Measurements from ENCODE around the gene RPL41.
"Not testable (repeated sequence)": the region's sequence is repeated elsewhere in the genome, so short reads cannot be mapped to it uniquely, and the experiment has no call there.

The RPL41 gene

DNA sequence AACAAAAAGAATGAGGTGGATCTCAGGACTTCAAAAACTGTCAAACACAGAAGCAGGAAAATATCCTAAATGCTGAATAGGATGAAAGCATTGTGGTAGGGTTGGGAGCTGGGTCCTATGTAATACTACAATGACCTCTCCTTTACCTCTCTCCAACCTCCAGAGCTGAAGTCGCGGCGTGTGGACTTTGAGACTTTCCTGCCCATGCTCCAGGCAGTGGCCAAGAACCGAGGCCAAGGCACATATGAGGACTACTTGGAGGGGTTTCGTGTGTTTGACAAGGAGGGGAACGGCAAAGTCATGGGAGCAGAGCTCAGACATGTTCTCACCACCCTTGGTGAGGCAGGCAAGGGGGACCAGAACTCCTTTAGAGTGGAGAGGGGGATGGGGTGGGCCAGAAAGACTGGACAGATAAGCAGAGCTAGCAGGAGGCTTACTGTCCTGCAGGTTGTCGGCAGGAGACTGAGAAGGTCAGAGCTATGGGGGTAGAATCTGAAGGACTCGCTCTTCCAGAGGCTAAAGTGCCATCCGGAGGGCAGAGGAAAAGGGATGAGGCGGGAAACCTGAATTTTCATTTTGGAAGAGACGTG lies 38.9 kb downstream of the RPL41 start:
- DNase-seq: no peak

DNA sequence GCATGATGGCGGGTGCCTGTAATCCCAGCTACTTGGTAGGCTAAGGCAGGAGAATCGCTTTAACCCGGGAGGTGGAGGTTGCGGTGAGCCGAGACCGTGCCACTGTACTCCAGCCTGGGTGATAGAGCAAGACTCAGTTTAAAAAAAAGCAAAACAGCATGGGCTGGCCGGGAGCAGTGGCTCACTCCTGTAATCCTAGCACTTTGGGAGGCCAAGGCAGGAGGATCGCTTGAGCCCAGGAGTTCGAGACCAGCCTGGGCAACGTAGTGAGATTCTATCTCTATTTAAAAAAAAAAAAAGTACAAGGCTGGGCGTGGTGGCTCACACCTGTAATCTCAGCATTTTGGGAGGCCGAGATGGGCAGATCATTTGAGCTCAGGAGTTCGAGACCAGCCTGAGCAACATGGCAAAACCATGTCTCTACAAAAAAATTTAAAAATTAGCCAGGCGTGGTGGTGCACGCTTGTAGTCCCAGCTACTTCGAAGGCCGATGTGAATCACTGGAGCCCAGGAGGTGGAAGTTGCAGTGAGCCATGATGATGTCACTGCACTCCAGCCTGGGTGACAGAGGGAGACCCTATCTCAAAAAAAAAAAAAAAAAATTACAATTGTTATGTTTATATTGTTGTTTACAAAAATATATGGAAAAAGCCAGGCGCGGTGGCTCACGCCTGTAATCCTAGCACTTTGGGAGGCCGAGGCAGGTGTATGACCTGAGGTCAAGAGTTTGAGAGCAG lies 40.2 kb downstream of the RPL41 start:
- DNase-seq: not testable (repeated sequence)

DNA sequence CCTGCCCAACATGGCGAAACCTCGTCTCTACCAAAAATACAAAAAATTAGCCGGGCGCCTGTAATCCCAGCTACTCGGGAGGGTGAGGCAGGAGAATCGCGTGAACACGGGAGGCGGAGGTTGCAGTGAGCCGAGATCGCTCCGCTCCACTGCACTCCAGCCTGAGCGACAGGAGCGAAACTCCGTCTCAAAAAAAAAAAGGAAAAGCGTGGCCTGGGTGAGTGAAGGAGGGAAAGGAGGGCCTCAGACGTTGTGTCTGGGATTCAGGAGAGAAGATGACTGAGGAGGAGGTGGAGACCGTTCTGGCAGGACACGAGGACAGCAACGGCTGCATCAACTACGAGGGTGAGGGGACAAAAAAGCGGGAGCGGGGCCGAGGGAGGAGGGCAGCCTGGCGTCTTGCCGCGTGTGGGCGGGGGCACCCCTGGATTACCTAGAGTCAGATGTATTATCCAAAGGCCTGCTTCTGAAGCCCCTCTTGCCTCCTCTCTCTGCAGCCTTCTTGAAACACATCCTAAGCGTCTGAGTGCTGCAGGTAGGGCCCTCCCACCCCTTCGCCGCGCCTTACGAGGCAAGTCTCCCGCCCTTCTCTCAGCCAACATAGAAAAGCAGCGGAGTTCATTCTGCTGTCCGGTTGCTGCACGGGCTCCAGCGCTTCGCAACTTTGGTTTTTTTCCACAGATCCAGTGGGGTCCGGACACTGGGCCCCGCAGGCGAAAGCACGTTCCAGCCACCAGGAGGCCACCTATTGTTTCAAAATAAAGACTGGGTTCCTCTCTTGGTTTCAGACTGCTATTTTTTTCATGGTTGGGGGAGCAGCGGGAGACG lies 41.0 kb downstream of the RPL41 start:
- peak; percentile 73 to 80 for DNase-seq

DNA sequence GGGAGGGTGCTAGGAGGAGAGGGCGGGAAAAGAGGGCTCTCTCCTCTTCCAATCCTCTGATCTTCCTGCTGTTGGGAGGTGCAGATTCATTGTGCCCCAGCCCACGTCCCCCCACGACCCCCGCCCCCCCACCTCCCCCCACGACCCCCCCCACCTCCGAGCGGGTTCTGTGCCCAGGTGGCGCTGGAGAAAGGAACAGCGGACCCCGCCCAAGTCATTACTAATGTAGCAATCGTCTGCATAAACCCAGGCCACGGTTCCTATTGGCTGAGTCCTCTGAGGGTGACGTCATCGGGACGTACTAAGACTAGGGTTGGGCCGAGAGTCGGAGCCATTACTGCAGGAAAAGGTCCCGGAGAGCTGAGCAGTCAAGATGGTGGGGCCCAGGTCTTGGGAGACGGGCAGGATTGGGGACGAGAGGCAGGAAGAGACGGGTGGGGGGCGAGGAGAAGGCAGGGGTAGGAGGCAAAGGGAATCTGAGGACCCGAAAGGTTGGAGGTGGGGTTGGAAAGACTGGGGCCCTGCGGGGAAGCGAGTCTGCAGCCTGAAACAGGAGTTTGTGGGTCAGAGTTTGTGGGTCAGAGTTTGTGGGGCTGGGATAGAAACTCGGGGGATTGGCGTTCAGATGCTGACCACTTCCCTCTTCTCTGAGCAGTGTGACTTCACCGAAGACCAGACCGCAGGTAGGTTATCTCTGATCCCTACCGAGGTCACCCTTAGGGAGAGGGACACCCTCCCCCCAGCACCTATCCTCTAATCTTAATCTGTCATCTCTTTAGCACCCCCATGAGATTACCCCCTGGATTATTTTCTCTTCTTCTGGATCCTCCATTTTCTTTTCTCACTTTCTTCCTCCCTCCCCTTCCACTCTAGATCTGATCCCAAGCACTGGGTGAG lies 41.8 kb downstream of the RPL41 start, which contains the start of gene MYL6:
TSS of gene MYL6 (plus strand) at position 331 of the 897 bp plus-strand sequence. CDS start at position 374, 43 bp downstream.
- DNase-seq: peak; percentile 95

DNA sequence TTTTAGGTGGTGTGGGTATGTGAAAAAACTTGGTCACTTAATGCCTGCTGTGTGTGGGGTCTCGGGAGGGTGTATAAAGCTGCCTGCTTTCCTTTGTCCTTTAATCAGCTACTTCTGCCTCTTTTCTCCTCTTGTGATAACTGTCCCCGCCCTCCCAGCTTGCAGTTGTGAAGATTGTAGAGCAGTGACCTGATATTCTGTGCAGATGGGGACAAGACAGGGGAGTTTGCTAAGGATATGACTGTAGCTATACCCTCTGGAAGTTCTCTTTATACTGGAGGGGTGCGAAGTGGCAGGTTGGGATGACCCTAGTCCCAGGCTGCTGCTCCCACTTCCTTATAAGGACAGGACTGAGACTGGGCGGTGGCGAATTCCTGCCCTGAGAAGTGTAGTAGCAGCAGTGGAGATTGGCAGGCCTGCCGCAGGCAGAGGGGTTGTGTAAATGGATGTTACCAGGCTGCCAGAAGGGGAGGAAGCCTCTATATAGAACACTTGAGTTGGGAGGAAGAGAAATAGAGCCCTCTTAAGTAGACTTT lies 42.6 kb downstream of the RPL41 start:
- DNase-seq: peak in 1 of 2 donors; percentile 38

DNA sequence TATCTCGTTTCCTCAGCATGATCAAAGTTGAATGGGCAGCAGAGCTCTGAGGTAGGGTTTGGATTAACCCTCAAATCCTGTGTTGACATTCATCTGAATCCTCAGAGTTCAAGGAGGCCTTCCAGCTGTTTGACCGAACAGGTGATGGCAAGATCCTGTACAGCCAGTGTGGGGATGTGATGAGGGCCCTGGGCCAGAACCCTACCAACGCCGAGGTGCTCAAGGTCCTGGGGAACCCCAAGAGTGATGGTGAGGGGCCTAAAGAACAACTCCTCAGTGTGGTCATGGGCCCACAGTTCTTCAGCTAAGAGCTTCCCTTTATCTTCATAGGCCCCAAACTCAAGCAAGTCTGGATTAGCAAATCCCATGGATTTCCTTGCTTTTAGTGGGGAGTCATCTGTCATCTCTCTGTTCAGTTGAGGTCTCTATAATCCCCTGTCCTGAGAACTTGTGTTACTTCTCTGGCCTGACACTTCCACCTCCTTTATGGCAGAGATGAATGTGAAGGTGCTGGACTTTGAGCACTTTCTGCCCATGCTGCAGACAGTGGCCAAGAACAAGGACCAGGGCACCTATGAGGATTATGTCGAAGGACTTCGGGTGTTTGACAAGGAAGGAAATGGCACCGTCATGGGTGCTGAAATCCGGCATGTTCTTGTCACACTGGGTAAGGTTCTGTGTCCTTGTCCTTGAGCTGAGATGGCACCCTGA lies 43.2 kb downstream of the RPL41 start:
- no peak for DNase-seq

DNA sequence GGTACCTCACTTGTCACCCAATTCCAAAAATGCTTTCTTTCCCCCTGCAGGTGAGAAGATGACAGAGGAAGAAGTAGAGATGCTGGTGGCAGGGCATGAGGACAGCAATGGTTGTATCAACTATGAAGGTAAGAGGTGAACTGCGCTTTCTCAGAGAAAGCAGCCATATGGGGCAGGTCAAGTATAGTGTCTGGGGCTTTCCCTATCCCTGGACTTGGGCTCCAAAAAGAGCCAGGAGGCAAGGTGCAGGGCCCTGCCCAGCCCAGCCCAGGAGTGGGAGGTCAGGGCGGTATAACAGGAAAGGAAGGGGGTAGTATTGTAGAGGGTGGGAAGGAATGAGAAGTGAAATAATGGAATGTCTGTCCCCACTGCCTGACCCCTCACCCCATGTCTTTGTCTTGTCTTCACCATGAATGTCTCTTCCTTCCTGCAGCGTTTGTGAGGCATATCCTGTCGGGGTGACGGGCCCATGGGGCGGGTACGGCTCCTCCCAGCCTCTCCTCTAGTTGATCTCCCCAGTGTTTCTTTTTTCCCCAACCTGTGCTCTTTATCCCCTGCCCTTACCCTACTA lies 43.8 kb downstream of the RPL41 start:
- peak; percentile 61 to 75 for DNase-seq

DNA sequence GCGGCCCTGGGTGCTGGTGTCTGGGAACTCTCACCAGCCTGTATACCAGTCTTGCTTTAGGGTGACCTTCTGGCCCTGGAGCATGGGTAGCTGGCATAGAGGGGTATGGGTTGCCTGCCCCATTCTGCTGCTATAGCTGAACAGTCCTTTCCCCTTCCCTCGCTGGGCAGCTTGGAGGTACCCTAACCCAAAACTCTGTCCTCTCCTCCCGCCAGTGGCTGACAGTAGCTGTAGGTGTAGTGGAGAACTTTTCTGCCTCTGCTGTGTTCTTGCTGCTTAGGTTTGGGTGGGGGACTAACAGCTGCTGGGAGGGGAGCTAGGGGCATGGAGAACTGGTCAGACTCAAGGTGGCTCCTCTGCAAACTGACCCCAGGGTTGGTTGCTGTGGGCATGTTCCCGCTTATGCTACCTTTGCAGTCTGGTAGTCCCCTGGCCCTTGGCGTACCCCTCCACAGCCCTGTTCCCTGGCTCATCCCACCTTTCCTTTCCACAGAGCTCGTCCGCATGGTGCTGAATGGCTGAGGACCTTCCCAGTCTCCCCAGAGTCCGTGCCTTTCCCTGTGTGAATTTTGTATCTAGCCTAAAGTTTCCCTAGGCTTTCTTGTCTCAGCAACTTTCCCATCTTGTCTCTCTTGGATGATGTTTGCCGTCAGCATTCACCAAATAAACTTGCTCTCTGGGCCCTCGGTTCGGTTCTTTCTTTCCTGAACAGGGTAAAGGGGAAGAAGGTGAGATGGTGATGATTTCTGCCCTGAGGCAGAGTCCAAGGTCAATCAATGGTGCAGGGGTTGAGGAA lies 44.7 kb downstream of the RPL41 start:
- no peak for DNase-seq

DNA sequence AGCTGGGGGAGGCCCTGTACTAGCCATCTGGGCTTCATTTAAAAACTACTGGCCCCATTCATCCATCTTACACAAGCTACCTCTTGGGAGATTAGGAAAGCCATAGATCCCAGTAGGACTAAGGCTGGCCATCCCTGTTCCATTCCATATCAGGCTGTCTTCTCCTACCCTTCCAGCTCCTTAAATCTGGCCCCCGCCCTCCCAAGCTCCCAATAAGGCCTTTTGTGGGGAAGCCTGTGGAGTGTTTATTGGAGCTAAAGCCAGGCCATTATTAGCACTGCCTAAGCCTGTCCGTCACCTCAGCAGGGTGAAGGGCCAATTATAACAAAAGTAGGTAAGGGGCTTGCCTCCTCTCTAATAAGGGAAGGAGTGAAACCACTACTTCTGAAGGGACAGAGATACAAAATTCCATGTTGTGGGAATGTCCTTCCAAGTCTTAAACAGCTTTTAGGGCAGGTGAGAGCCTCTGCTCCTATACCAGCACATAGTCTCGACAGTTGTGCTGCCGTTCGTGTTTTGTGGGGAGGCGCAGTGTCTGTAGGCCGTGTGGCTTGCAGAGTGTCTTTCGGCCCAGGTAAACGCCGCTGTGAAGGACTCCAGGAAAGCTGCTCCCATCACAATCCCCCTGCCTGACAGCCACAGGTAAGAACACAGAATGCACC lies 45.4 kb downstream of the RPL41 start:
- no peak for DNase-seq

DNA sequence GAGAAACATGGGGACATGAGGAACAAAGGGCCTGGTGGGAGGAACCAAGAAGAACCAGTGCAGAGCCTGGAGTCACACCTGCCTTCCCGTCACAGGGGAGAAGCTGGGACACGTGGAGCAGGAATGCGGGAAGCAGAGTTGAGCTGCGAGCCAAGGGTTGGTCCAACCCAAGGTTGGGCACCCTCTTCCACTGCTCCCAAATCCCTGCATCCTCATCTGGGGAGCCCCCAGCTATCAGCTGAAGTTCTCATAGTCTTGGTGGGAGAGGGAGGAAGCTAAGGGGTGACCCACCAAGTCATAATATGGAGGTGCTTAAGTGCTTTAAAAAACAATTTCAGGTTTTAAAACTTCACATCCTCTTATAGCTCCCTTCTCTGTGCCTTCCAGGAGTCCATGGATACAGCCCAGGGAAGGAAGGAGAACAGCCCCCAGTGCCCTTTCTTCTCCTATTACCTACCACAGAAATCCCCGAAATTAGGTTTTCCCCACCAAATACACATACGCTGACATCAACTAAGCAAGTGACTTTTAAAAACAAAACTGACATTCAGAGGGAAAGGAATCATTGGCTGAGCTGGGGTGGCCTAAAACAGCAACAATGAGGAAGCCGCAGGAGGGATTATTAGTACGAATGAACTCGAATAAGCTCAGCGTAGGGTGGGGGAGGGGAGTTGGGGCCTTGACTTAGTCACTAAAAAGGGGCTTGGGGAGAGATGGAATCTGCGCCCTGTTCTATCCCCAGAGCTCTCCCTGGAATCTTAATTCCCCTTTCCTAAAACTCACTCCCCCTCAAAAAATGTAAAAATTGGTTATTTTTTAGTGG lies 46.2 kb downstream of the RPL41 start:
- DNase-seq: no peak

DNA sequence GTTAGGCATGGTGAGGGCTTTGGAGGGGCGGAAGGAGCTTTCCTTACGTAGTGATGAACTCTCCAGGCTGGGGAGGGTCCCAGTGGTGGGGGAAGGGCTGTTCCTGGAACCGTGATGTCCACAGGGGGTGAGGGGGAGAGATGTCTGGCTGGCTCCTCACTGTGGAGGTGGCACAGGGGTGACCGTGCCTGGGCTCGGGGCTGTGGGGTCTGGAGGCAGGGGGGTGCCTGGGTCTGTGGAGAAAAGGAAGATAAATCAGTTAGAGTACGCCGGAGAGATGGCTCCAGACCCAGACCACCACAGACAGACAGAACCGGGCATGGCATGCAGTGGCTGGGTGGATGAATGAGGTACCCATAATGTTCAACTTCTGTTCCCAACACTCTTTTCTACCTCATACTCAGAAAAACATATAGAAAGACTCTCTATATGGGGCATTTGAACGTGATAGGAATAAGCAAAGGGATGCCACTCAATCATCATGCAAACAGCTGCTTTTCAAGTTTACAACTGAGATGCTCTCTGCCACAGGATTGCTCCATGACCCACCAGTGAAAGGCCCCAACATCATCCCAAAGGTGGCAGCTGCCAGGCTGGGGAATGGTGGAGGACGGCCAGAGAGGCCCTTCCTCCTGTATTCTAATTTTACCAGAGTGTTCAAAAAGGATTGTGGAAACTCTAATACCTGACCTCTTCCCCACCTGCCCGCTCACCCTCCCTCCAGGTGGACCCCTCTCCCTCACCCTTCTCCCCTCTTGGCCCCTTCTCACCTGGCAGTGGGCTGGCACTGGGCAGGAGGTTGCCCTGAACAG lies 47.3 kb downstream of the RPL41 start:
- no peak for DNase-seq

DNA sequence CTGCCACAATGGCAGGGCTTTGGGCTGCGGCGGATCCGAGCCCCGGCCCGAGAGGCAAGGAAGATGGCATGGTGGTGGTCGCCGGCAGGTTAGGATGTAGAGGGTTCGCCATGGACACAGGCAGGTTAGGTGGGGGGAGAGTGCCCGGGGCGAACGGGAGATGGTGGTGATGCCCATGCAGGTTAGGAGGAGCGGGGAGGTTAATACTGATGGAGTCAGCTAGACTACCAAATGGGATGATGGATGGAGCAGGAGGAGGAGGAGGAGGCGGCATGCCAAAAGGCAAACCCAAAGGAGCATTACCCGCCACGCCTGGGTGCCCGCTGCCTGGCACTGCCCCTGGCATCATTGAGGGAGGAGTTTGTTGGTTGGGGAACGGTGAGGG lies 47.9 kb downstream of the RPL41 start:
- no peak for DNase-seq

DNA sequence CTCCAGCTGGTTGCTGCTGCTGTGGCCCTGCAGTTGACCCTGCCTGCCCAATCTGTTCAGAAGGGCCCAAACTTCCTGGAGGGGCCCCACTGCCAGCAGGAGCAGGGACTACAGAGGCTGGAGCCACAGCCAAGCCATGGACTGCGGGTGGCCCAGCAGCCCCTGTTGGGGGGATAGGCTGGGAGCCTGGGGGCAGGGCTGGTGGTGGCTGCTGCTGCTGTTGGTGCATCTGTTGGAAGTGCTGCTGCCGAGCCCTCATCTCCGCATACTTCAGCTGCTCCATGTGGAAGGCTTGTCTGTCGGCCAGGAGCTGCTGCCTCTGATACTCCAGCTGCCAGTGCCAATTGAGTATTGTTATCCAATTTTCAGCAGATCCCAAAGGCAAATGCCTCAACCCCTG lies 48.9 kb downstream of the RPL41 start:
- DNase-seq: no peak
